Measurements from ENCODE around the gene CNPPD1.

CNPPD1 gene

DNA sequence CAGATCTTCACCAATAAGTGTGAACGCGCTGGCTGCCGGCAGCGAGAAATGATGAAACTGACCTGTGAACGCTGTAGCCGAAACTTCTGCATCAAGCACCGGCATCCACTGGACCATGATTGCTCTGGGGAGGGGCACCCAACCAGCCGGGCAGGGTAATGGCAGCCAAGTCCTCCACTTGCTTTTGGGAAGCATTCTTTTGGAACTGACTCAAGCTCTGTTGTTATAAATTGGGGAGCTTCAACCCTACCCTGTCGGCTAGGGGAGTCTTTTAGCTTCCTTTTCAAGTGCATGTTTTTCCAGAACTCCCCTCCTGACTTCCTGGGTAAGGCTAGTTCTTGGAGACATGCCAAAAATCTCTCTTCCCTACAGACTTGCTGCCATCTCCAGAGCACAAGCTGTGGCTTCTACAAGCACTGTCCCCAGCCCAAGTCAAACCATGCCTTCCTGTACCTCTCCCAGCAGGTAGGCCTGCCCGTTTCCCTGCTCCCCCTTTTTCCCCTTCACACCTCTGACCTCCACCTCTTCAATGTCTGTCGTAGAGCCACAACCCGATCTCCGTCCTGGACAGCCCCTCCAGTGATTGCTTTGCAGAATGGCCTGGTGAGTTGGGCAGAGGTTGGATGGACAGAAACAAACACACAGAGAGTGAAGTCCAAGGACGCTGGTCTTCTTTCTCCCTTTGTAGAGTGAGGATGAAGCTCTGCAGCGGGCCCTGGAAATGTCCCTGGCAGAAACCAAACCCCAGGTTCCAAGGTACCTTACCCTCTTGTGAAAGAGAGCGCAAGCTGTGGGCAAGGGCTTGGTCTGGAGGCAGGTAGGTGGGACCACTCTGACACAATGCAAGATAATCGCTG lies 31.4 kb upstream of the CNPPD1 start:
- Histone ChIP-seq H3K9me3 (ENCODE audit: control insufficient read depth, low read length) (no peaks in the 10 kb centered on the region), H3K27ac (peak overlapping the region; percentile 92), H3K4me2 (ENCODE audit: low read length) (peak overlapping the region; percentile 79), H3K4me3 (ENCODE audit: low read depth, low read length) (peak overlapping the region; percentile 80), H3K36me3 (ENCODE audit: control insufficient read depth, insufficient read depth, low read length) (no peaks in the 10 kb centered on the region), H3K79me2 (no peaks in the 10 kb centered on the region), H3K9ac (no peak overlapping the region), H2AFZ (peak overlapping the region; percentile 9), H3K27me3 (ENCODE audit: control insufficient read depth, insufficient read depth, low read length) (no peaks in the 10 kb centered on the region), H3K4me1 (peaks cover 15% of the 10 kb centered on the region)
- TF ChIP-seq, protein P1, sequence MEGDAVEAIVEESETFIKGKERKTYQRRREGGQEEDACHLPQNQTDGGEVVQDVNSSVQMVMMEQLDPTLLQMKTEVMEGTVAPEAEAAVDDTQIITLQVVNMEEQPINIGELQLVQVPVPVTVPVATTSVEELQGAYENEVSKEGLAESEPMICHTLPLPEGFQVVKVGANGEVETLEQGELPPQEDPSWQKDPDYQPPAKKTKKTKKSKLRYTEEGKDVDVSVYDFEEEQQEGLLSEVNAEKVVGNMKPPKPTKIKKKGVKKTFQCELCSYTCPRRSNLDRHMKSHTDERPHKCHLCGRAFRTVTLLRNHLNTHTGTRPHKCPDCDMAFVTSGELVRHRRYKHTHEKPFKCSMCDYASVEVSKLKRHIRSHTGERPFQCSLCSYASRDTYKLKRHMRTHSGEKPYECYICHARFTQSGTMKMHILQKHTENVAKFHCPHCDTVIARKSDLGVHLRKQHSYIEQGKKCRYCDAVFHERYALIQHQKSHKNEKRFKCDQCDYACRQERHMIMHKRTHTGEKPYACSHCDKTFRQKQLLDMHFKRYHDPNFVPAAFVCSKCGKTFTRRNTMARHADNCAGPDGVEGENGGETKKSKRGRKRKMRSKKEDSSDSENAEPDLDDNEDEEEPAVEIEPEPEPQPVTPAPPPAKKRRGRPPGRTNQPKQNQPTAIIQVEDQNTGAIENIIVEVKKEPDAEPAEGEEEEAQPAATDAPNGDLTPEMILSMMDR (IDR thresholded peaks at IDR 0.05): no peak

DNA sequence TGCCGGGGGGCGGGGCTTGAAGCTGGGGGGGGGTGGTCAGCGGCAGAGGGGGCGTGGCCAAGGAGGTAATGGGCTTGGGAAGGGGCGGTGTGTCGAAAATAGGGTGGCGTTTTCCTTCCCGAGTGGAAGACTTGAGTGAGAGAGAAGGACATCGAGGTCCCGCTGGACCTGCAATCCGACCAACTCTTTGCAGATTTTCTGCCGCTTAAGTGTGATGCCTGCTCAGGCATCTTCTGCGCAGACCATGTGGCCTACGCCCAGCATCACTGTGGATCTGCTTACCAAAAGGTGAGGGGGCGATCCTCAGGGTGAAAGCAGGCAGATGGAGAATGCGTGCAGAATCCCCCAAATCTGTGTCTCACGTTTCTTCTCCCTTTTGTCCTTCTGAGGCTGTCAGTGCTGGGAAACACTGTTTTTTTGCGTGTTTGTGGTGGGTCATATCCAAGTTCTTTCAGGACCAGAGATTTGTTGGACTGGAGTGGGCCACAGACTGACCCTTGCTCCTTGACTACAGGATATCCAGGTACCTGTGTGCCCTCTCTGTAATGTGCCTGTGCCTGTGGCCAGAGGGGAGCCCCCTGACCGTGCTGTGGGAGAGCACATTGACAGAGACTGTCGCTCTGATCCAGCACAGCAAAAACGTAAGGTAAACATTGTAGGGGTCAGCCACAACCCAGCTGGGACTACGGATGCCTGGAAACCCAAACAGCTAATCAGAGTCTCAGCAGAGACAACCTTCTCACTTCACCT lies 30.6 kb upstream of the CNPPD1 start:
- Histone ChIP-seq H3K79me2 (no peaks in the 10 kb centered on the region), H3K9me3 (ENCODE audit: control insufficient read depth, low read length) (no peaks in the 10 kb centered on the region), H3K9ac (no peak overlapping the region), H3K27me3 (ENCODE audit: control insufficient read depth, insufficient read depth, low read length) (no peaks in the 10 kb centered on the region), H3K36me3 (ENCODE audit: control insufficient read depth, insufficient read depth, low read length) (no peaks in the 10 kb centered on the region), H2AFZ (peak overlapping the region; percentile 84), H3K4me2 (ENCODE audit: low read length) (peak overlapping the region; percentile 79), H3K4me1 (peaks cover 15% of the 10 kb centered on the region), H3K4me3 (ENCODE audit: low read depth, low read length) (peak overlapping the region; percentile 80), H3K27ac (peak overlapping the region; percentile 92)
- TF ChIP-seq, protein P1 (IDR thresholded peaks at IDR 0.05): no peak

DNA sequence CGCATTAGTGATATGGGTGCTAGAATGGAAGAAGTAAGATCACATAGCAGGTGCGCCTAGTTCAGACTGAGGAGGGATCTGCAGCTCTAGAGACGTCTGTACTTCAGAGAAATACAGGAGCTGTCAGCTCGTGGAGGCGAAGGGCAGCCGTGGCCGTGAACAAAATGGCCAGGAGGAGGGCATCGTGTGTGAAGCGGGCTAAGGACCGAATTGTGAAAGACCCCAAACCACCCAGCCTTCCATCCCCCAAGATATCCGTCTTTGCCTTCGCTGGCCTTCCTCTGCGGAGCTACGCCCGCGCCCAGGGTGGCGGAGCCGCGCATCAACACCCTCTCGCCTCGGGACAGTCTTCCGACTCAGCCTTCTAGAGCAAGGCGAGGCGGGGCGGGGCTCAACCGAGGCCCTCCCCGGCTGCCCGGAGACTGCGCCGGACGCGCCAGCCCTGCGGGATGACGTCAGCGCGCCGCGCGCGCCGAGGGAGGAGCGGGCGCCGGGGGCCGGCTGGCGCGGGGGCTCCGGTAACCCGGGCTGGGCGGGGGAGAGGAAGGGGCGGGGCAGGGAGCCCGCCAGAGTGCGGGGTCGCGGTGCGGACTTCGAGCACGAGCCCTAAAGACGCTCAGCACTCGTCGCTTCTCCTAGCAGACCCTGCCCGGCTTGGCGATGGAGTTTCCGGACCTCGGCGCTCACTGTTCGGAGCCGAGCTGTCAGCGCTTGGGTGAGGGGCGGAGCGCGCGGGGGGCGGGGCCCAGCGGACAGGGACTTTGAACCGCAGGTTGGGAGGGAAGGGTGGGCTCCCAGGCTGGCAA lies 29.8 kb upstream of the CNPPD1 start, which contains the start of gene ZFAND2B:
ZFAND2B (plus strand) TSS at position 455 of the 806 bp plus-strand sequence; CDS start at position 661, 206 bp downstream.
- H3K27me3 ChIP-seq (ENCODE audit: control insufficient read depth, insufficient read depth, low read length): no peaks in the 10 kb centered on the region
- H2AFZ ChIP-seq: peak within 1 kb of the TSS; percentile 84
- peaks cover 19% of the 10 kb centered on the region for H3K4me1 ChIP-seq
- H3K36me3 ChIP-seq (ENCODE audit: control insufficient read depth, insufficient read depth, low read length): no peaks in the 10 kb centered on the region
- H3K4me2 ChIP-seq (ENCODE audit: low read length): peak within 1 kb of the TSS; percentile 92
- H3K27ac ChIP-seq: peak within 1 kb of the TSS; percentile 92
- TF ChIP-seq, protein P1 (IDR thresholded peaks at IDR 0.05): no peak
- H3K4me3 ChIP-seq (ENCODE audit: low read depth, low read length): peak within 1 kb of the TSS; percentile 80
- H3K9ac ChIP-seq: no peak within 1 kb of the TSS
- no peaks in the 10 kb centered on the region for H3K9me3 ChIP-seq (ENCODE audit: control insufficient read depth, low read length)
- no peaks in the 10 kb centered on the region for H3K79me2 ChIP-seq

DNA sequence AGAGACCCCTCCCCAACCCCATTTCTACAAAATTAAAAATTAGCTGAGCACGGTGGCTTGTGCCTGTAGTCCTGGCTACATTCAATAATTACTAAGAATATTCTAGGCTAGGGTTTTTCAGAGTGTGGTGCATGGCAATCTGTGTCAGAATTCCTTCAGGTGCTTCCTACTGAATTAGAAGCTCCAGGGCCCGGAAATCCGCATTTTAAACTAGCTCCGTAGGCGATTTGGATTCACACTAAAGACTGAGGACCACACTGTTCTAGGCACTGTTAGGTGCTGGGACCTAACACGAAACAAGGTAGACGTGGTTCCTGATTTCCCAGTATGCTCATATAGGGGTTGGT lies 29.2 kb upstream of the CNPPD1 start:
- Histone ChIP-seq H3K27me3 (ENCODE audit: control insufficient read depth, insufficient read depth, low read length) (no peaks in the 10 kb centered on the region), H3K4me2 (ENCODE audit: low read length) (peak overlapping the region; percentile 92), H3K9ac (no peak overlapping the region), H3K36me3 (ENCODE audit: control insufficient read depth, insufficient read depth, low read length) (no peaks in the 10 kb centered on the region), H2AFZ (peak overlapping the region; percentile 81), H3K9me3 (ENCODE audit: control insufficient read depth, low read length) (no peaks in the 10 kb centered on the region), H3K27ac (peak overlapping the region; percentile 92), H3K79me2 (no peaks in the 10 kb centered on the region), H3K4me3 (ENCODE audit: low read depth, low read length) (peak overlapping the region; percentile 80), H3K4me1 (peaks cover 19% of the 10 kb centered on the region)
- TF ChIP-seq, protein P1 (IDR thresholded peaks at IDR 0.05): no peak

All from parathyroid adenoma (tissue), 2 donors.